Measurements from ENCODE around the gene DNER. TPM values are rescaled to one million over a fixed set of nuclear protein-coding genes. Genes with fewer than 3 reads are reported as not detected.
"Not testable (repeated sequence)": the region's sequence is repeated elsewhere in the genome, so short reads cannot be mapped to it uniquely, and the experiment has no call there.

DNER gene
- total and polyA plus RNA-seq, 8 donors = 0.06 to 2.4 (median 1.9) TPM

DNA sequence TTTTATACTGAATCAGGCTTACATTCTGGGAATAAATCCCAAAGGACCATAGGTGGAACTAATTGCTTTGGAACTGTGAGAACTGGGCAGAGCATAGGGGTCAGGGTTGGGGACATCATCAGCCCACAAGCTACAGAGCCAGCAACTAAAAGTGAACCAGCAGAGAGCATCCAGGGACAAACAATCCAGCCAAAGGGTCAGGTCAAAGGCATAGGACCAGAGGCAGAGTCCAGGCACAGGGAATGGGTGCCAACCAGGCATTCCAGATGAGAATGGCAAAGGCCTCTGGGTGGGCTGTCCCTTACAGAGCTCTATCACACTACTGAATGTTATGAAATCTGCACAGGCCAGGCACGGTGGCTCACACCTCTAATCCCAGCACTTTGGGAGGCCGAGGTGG lies 12.3 kb upstream of the DNER start:
- DNase-seq = no peak
- H3K4me3 ChIP-seq = no peak overlapping the region
- H3K9me3 ChIP-seq = no peaks in the 10 kb centered on the region
- H3K27ac ChIP-seq = no peak overlapping the region
- intact Hi-C loops (cut with DNase I) = no loop called here
- no peaks in the 10 kb centered on the region for H3K4me1 ChIP-seq
- no peaks in the 10 kb centered on the region for H3K27me3 ChIP-seq
- no peak for ATAC-seq
- TF ChIP-seq, protein P1, sequence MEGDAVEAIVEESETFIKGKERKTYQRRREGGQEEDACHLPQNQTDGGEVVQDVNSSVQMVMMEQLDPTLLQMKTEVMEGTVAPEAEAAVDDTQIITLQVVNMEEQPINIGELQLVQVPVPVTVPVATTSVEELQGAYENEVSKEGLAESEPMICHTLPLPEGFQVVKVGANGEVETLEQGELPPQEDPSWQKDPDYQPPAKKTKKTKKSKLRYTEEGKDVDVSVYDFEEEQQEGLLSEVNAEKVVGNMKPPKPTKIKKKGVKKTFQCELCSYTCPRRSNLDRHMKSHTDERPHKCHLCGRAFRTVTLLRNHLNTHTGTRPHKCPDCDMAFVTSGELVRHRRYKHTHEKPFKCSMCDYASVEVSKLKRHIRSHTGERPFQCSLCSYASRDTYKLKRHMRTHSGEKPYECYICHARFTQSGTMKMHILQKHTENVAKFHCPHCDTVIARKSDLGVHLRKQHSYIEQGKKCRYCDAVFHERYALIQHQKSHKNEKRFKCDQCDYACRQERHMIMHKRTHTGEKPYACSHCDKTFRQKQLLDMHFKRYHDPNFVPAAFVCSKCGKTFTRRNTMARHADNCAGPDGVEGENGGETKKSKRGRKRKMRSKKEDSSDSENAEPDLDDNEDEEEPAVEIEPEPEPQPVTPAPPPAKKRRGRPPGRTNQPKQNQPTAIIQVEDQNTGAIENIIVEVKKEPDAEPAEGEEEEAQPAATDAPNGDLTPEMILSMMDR (IDR thresholded peaks at IDR 0.05) = no peak
- no peaks in the 10 kb centered on the region for H3K36me3 ChIP-seq

DNA sequence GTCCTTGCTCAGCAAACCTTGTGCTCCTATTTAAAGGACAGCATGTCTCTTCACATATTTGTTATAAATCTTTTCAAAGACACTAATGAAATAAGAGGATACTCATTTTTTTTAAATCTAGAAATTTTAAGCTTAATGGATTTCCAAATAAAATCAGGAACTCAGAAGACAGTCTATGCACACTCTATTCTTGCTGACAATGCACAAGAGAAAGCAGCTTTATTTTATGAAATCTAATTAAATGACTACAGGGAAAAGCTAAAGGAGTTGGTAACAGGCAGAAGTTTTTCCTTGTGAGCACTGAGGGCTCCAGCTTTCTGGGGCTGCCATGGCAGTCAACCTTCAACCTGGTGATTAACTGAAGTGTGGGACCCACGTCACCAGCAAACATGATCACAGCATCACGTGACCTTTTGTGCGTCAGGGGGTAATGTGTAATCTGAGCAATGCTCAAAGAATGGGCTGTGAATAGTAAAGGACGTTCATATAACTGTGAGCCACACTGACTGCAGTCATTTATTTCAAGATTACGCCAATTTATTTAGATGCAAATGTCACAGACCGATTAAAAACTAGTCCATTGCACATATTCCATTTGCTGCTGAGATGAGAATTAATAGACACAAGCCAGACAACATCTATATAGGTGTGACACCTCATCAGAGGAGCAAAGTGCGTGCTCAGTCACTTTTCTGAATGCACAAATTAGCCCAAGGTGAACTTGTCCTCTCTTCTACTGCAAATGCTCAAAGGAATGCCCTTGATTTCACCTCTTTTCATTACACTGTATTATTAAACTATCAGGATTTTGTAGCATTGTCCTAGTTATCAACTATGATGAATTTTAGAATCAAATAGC lies 11.6 kb upstream of the DNER start:
- ATAC-seq = no peak

DNA sequence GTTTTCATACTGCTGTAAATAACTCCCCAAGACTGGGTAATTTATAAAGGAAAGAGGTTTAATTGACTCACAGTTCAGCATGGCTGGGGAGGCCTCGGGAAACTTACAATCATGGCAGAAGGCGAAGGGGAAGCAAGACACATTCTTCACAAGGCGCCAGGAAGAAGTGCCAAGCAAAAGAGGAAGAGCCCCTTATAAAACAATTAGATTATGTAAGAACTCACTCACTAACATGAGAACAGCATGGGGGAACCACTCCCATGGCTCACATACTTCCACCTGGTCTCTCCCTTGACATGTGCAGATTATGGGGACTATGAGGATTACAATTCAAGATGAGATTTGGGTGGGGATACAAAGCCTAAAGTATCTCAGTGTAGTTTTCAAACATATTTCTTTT lies 8.8 kb upstream of the DNER start:
- ATAC-seq; H3K27ac ChIP-seq; H3K4me1 ChIP-seq; DNase-seq; intact Hi-C loops (cut with DNase I); H3K9me3 ChIP-seq; H3K36me3 ChIP-seq; H3K4me3 ChIP-seq: not testable (repeated sequence)
- H3K27me3 ChIP-seq = peaks cover 0 to 29% of the 10 kb centered on the region in 2 donors

More for the DNA sequence above, 11.6 kb upstream of the DNER start:
- no peak for DNase-seq
- Histone ChIP-seq H3K27ac (no peak overlapping the region), H3K9me3 (no peaks in the 10 kb centered on the region), H3K4me3 (no peak overlapping the region), H3K4me1 (no peaks in the 10 kb centered on the region), H3K36me3 (no peaks in the 10 kb centered on the region), H3K27me3 (peaks cover 0 to 2% of the 10 kb centered on the region in 2 donors)
- intact Hi-C loops (cut with DNase I) = no loop called here
- TF ChIP-seq, protein P1 (IDR thresholded peaks at IDR 0.05) = no peak

DNA sequence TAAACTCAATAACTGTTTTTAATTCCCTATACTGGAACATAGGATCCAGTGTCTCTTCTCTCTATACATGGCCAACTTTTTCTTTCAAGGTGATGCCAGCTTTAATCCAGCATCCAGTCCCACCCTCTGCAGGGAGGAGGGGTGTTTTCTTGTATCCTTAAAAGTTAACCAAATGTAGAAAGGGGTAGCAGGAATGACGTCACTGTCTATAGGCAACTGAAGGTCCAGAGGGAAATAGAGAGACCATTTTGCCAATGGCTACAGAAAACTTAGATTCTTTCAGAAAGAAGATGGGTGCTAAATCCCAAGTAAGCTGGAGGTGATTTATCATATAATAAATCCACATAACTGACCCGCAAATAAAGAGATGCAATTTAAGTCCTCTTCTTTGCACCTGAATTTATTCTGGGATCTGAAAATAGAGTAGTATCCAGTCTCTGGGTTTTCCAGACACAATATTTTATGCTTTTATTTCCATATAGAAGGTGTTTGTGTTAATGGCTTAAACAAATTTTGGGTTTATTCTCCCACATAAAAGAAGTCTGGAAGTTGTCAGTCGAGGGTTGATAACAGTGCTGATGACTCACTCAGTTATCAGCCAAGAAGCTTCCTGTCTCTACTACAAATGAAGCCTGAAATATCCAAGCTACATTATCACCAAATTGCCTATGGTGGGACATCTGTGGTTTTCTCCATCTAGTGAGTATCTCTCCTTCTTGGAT lies 5.7 kb upstream of the DNER start:
- ATAC-seq = no peak
- peaks cover 1% of the 10 kb centered on the region in 2 donors for H3K4me1 ChIP-seq
- TF ChIP-seq, protein P1 (IDR thresholded peaks at IDR 0.05) = no peak
- no peak overlapping the region for H3K4me3 ChIP-seq
- no peak for DNase-seq
- no peaks in the 10 kb centered on the region for H3K36me3 ChIP-seq
- H3K27me3 ChIP-seq = peaks cover 19 to 60% of the 10 kb centered on the region in 2 donors
- no peak overlapping the region for H3K27ac ChIP-seq
- H3K9me3 ChIP-seq = no peaks in the 10 kb centered on the region
- intact Hi-C loops (cut with DNase I) = no loop called here

DNA sequence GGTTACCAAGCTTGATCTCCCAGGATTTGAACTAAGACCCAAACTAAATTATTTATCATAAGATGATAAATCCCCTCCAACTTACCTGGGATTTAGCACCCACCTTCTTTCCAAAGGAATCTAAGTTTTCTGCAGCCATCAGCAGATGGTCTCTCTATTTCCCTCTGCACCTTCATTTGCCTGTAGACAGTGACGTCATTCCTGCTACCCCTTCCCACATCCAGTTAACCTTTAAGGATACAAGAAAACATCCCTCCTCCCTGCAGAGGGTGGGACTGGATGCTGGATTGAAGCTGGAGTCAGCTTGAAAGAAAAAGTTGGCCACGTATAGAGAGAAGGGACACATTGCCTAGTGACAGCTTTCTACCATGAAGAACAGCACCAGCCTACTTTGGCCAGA lies 3.7 kb upstream of the DNER start:
- no peak for DNase-seq
- Histone ChIP-seq H3K9me3 (no peaks in the 10 kb centered on the region), H3K36me3 (no peaks in the 10 kb centered on the region), H3K27me3 (peaks cover 37 to 81% of the 10 kb centered on the region in 2 donors), H3K4me3 (no peak overlapping the region), H3K27ac (no peak overlapping the region), H3K4me1 (peaks cover 13 to 18% of the 10 kb centered on the region in 2 donors)
- intact Hi-C loops (cut with DNase I) = no loop called here
- no peak for ATAC-seq
- TF ChIP-seq, protein P1 (IDR thresholded peaks at IDR 0.05) = no peak
